GM23338 (cell line): ENCODE results near the gene C10orf53. TPM values are rescaled to one million over a fixed set of nuclear protein-coding genes. Genes with fewer than 3 reads are reported as not detected.

Experiments
- ATAC-seq: fragments of 200-7000 bp; cut with Tn5 transposase; 3 replicates; pipeline ENCODE4 v1.9.1; 2020
- DNase-seq: peaks from one replicate; pipeline ENCODE4 v3.0.0-alpha.2; 2015; ENCODE audit warnings: low spot score
- H2AFZ ChIP-seq: fragments of 200-600 bp; sonication (generic); 2 replicates; pipeline ENCODE4 v1.8.0; 2016; ENCODE audit warnings: antibody characterized with exemption, mild to moderate bottlenecking, moderate library complexity
- H3F3A ChIP-seq: fragments of 200-600 bp; sonication (generic); replicated peaks from 2 replicates; pipeline ENCODE4 v1.8.0; 2017; ENCODE audit warnings: antibody characterized with exemption, mixed run types, low read depth
- H3K27ac ChIP-seq: fragments of 200-600 bp; sonication (generic); 2 replicates; pipeline ENCODE4 v1.6.1; 2016; ENCODE audit warnings: low read depth
- H3K27me3 ChIP-seq: fragments of 200-600 bp; sonication (generic); 2 replicates; pipeline ENCODE4 v1.8.0; 2016; ENCODE audit warnings: mild to moderate bottlenecking, mixed run types, moderate library complexity; ENCODE audit not compliant: insufficient read depth
- H3K36me3 ChIP-seq: fragments of 200-600 bp; sonication (generic); 2 replicates; pipeline ENCODE4 v1.8.0; 2016; ENCODE audit warnings: mild to moderate bottlenecking; ENCODE audit not compliant: insufficient read depth
- H3K4me1 ChIP-seq: fragments of 200-600 bp; sonication (generic); 2 replicates; pipeline ENCODE4 v1.8.0; 2016; ENCODE audit warnings: mild to moderate bottlenecking, moderate library complexity; ENCODE audit not compliant: insufficient read depth
- H3K4me2 ChIP-seq: fragments of 200-600 bp; sonication (generic); 2 replicates; pipeline ENCODE4 v1.7.1; 2017; ENCODE audit warnings: mixed run types
- H3K4me3 ChIP-seq: fragments of 200-600 bp; sonication (generic); 2 replicates; pipeline ENCODE4 v1.6.1; 2016; ENCODE audit warnings: mixed run types
- H3K79me2 ChIP-seq: fragments of 200-600 bp; sonication (generic); replicated peaks from 2 replicates; pipeline ENCODE4 v1.8.0; 2017; ENCODE audit warnings: mild to moderate bottlenecking; ENCODE audit not compliant: insufficient read depth
- H3K9me2 ChIP-seq: fragments of 200-600 bp; sonication (generic); 2 replicates; pipeline ENCODE4 v1.8.0; 2017; ENCODE audit not compliant: insufficient read depth
- H4K20me1 ChIP-seq: fragments of 200-600 bp; sonication (generic); replicated peaks from 2 replicates; pipeline ENCODE4 v1.8.0; 2017; ENCODE audit warnings: mild to moderate bottlenecking; ENCODE audit not compliant: insufficient read depth
- H3K27ac Mint-ChIP-seq: 2 replicates; pipeline ENCODE4 v1.8.0; 2020; ENCODE audit warnings: inconsistent platforms, mild to moderate bottlenecking, moderate library complexity, mixed read lengths
- H3K27me3 Mint-ChIP-seq: 3 replicates; pipeline ENCODE4 v1.8.0; 2022; ENCODE audit warnings: low read depth, mild to moderate bottlenecking, moderate library complexity, mixed read lengths, inconsistent platforms; ENCODE audit not compliant: insufficient read depth, poor library complexity
- H3K36me3 Mint-ChIP-seq: 3 replicates; pipeline ENCODE4 v1.8.0; 2021; ENCODE audit warnings: low read depth, mild to moderate bottlenecking, inconsistent platforms, moderate library complexity, mixed read lengths
- H3K4me1 Mint-ChIP-seq: 3 replicates; pipeline ENCODE4 v1.8.0; 2020; ENCODE audit warnings: mild to moderate bottlenecking, inconsistent platforms, mixed read lengths
- H3K4me3 Mint-ChIP-seq: 3 replicates; pipeline ENCODE4 v1.8.0; 2021; ENCODE audit warnings: moderate library complexity, mild to moderate bottlenecking, inconsistent platforms, mixed read lengths
- H3K9me3 Mint-ChIP-seq: 3 replicates; pipeline ENCODE4 v1.8.0; 2020; ENCODE audit warnings: moderate library complexity, mild to moderate bottlenecking, inconsistent platforms, mixed read lengths
- CREB1 ChIP-seq: fragments of 250-450 bp; sonication (Bioruptor Pico); IDR thresholded peaks from 2 replicates; pipeline ENCODE4 v1.5.0; 2020; ENCODE audit warnings: low read depth, mild to moderate bottlenecking, moderate library complexity
- EZH2 ChIP-seq: fragments of 200-600 bp; sonication (generic); IDR thresholded peaks from one replicate; pipeline ENCODE4 v1.8.0; 2017; ENCODE audit warnings: antibody characterized with exemption, mild to moderate bottlenecking, low read depth; ENCODE audit not compliant: unreplicated experiment
- EZH2phosphoT487 ChIP-seq: fragments of 200-600 bp; sonication (generic); IDR thresholded peaks from one replicate; pipeline ENCODE4 v1.8.1; 2018; ENCODE audit warnings: antibody characterized with exemption; ENCODE audit not compliant: unreplicated experiment
- JUNB ChIP-seq: IDR thresholded peaks from one replicate; pipeline ENCODE4 v1.6.1; 2016; ENCODE audit warnings: antibody characterized with exemption; ENCODE audit not compliant: unreplicated experiment
- POLR2AphosphoS5 ChIP-seq: IDR thresholded peaks from 2 replicates; pipeline ENCODE4 v1.6.1; 2016; ENCODE audit warnings: antibody characterized with exemption, low read depth
- STAT1 ChIP-seq: IDR thresholded peaks from one replicate; pipeline ENCODE4 v1.6.1; 2016; ENCODE audit warnings: antibody characterized with exemption; ENCODE audit not compliant: unreplicated experiment
- ZNF114 ChIP-seq: fragments of 250-450 bp; sonication (Bioruptor Pico); IDR thresholded peaks from 2 replicates; pipeline ENCODE4 v1.5.0; 2020; ENCODE audit warnings: mild to moderate bottlenecking, moderate library complexity
- ZNF331 ChIP-seq: fragments of 250-450 bp; sonication (Bioruptor Pico); IDR thresholded peaks from 2 replicates; pipeline ENCODE4 v1.5.0; 2020; ENCODE audit warnings: low read depth, mild to moderate bottlenecking, moderate library complexity
- polyA plus RNA-seq: library from polyadenylated mRNA; unstranded; fragments of >200 nt; fragmentation: Nextera tagmentation; extraction: Ambion mirVana; gene quantifications from 2 replicates; pipeline ENCODE4 v1.2.1, GENCODE V29; 2016
- total RNA-seq: library from RNA; depleted of rRNA; stranded (reverse); fragments of >200 nt; shearing (Covaris generic); gene quantifications from 2 replicates; pipeline ENCODE4 v1.2.3, GENCODE V29; 2014
- TF ChIP-seq, protein P1 (sequence below): IDR thresholded peaks from 2 replicates; pipeline ENCODE4 v1.6.1; 2016; ENCODE audit warnings: antibody characterized with exemption
- TF ChIP-seq, protein P2 (sequence below): IDR thresholded peaks from one replicate; pipeline ENCODE4 v1.6.1; 2018; ENCODE audit warnings: antibody characterized with exemption; ENCODE audit not compliant: unreplicated experiment
- TF ChIP-seq, protein P3 (sequence below), 2 experiments: fragments of 200-600 bp in 1 of 2; sonication (generic) in 1 of 2; conservative IDR thresholded peaks; 2 replicates each; pipeline versions ENCODE4 v1.5.1 to v1.6.1; 2016 to 2017; ENCODE audit warnings: antibody characterized with exemption in 2 of 2, low read depth in 2 of 2, mild to moderate bottlenecking in 2 of 2, moderate library complexity in 1 of 2

The C10orf53 gene
- total and polyA plus RNA-seq, 2 experiments from 2014 or later: not detected

DNA sequence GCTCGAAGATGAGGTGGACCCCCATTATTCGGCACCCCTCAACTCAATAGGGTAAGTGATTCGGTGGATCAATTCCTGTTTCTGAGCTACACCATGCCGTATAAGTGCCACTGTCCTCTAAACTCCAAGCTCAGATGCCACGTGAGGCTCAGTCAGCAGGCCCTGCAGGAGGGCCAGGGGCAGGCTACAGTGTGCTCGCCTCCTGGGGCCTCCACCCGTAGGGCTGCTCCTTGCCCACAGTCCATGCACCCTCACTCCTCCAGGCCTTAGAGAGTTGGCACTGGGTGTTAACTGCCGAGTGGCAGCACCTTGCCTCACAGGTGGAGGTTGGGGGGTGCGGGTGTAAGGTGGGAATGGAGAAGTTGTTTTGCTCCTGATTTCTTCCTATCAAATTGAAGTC lies 12.1 kb downstream of the C10orf53 start:
- H3K27me3 Mint-ChIP-seq: peaks cover 85% of the 10 kb centered on the region
- Histone ChIP-seq H3K27me3 (peaks cover 97% of the 10 kb centered on the region), H2AFZ (no peak overlapping the region), H3K36me3 (no peaks in the 10 kb centered on the region), H3K9me2 (no peaks in the 10 kb centered on the region; the same call in 1 of the 2 replicates), H3K4me2 (peak overlapping the region; percentile 74), H4K20me1 (no peaks in the 10 kb centered on the region; the same call in 1 of the 2 replicates), H3F3A (no peaks in the 10 kb centered on the region; the same call in 1 of the 2 replicates), H3K4me3 (peak overlapping the region; percentile 43; the same call in 1 of the 2 replicates), H3K27ac (no peak overlapping the region), H3K4me1 (peaks cover 36% of the 10 kb centered on the region), H3K79me2 (no peaks in the 10 kb centered on the region)
- H3K4me1 Mint-ChIP-seq: peaks cover 53% of the 10 kb centered on the region
- DNase-seq (no peak), ATAC-seq (peak; percentile 16)
- no peak overlapping the region for H3K27ac Mint-ChIP-seq
- H3K9me3 Mint-ChIP-seq: peaks cover 35% of the 10 kb centered on the region
- TF ChIP-seq EZH2phosphoT487: no peak
- TF ChIP-seq EZH2: no peak
- TF ChIP-seq POLR2AphosphoS5: no peak
- TF ChIP-seq, protein P1, sequence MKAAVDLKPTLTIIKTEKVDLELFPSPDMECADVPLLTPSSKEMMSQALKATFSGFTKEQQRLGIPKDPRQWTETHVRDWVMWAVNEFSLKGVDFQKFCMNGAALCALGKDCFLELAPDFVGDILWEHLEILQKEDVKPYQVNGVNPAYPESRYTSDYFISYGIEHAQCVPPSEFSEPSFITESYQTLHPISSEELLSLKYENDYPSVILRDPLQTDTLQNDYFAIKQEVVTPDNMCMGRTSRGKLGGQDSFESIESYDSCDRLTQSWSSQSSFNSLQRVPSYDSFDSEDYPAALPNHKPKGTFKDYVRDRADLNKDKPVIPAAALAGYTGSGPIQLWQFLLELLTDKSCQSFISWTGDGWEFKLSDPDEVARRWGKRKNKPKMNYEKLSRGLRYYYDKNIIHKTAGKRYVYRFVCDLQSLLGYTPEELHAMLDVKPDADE: no peak
- TF ChIP-seq ZNF331: no peak
- no peak for TF ChIP-seq JUNB
- TF ChIP-seq, protein P2, sequence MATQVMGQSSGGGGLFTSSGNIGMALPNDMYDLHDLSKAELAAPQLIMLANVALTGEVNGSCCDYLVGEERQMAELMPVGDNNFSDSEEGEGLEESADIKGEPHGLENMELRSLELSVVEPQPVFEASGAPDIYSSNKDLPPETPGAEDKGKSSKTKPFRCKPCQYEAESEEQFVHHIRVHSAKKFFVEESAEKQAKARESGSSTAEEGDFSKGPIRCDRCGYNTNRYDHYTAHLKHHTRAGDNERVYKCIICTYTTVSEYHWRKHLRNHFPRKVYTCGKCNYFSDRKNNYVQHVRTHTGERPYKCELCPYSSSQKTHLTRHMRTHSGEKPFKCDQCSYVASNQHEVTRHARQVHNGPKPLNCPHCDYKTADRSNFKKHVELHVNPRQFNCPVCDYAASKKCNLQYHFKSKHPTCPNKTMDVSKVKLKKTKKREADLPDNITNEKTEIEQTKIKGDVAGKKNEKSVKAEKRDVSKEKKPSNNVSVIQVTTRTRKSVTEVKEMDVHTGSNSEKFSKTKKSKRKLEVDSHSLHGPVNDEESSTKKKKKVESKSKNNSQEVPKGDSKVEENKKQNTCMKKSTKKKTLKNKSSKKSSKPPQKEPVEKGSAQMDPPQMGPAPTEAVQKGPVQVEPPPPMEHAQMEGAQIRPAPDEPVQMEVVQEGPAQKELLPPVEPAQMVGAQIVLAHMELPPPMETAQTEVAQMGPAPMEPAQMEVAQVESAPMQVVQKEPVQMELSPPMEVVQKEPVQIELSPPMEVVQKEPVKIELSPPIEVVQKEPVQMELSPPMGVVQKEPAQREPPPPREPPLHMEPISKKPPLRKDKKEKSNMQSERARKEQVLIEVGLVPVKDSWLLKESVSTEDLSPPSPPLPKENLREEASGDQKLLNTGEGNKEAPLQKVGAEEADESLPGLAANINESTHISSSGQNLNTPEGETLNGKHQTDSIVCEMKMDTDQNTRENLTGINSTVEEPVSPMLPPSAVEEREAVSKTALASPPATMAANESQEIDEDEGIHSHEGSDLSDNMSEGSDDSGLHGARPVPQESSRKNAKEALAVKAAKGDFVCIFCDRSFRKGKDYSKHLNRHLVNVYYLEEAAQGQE: no peak
- TF ChIP-seq CREB1 (CRISPR knock-in tag): no peak
- TF ChIP-seq ZNF114 (CRISPR knock-in tag): no peak
- peaks cover 14% of the 10 kb centered on the region; the same call in 2 of the 3 replicates for H3K36me3 Mint-ChIP-seq
- no peak overlapping the region; the same call in 2 of the 3 replicates for H3K4me3 Mint-ChIP-seq

- Histone ChIP-seq H3K4me2 (no peak overlapping the region), H3K27ac (no peak overlapping the region), H3F3A (no peaks in the 10 kb centered on the region; the same call in 1 of the 2 replicates), H3K27me3 (peaks cover 82% of the 10 kb centered on the region), H3K9me2 (no peaks in the 10 kb centered on the region; the same call in 1 of the 2 replicates), H4K20me1 (no peaks in the 10 kb centered on the region; the same call in 1 of the 2 replicates), H3K79me2 (no peaks in the 10 kb centered on the region), H3K4me3 (no peak overlapping the region), H2AFZ (no peak overlapping the region), H3K36me3 (no peaks in the 10 kb centered on the region), H3K4me1 (peaks cover 22% of the 10 kb centered on the region)
- Mint-ChIP-seq H3K4me1 (peaks cover 29% of the 10 kb centered on the region), H3K4me3 (no peak overlapping the region), H3K9me3 (peaks cover 13% of the 10 kb centered on the region; the same call in 2 of the 3 replicates), H3K27me3 (peaks cover 61% of the 10 kb centered on the region), H3K27ac (no peak overlapping the region), H3K36me3 (no peaks in the 10 kb centered on the region)
- TF ChIP-seq CREB1 (CRISPR knock-in tag): no peak
- TF ChIP-seq JUNB: no peak
- TF ChIP-seq, protein P1: no peak
- TF ChIP-seq STAT1: no peak
- TF ChIP-seq EZH2: no peak
- TF ChIP-seq, protein P3, sequence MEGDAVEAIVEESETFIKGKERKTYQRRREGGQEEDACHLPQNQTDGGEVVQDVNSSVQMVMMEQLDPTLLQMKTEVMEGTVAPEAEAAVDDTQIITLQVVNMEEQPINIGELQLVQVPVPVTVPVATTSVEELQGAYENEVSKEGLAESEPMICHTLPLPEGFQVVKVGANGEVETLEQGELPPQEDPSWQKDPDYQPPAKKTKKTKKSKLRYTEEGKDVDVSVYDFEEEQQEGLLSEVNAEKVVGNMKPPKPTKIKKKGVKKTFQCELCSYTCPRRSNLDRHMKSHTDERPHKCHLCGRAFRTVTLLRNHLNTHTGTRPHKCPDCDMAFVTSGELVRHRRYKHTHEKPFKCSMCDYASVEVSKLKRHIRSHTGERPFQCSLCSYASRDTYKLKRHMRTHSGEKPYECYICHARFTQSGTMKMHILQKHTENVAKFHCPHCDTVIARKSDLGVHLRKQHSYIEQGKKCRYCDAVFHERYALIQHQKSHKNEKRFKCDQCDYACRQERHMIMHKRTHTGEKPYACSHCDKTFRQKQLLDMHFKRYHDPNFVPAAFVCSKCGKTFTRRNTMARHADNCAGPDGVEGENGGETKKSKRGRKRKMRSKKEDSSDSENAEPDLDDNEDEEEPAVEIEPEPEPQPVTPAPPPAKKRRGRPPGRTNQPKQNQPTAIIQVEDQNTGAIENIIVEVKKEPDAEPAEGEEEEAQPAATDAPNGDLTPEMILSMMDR (conservative IDR thresholded peaks at IDR 0.05; ENCODE audit: low read depth in 2 of 2): no peak
- no peak for TF ChIP-seq ZNF331
- TF ChIP-seq, protein P2: no peak
- no peak for DNase-seq
- no peak for ATAC-seq
Measured at GRCh38 chr10:49694466-49694865, 15.0 kb downstream of the C10orf53 start.
